Chondrocyte (in vitro differentiated cells): ENCODE measurements around the gene PTEN. TPM values are rescaled to one million over a fixed set of nuclear protein-coding genes. Genes with fewer than 3 reads are reported as not detected.

ENCODE experiments used
- DNase-seq: peaks from one replicate; pipeline ENCODE4 v3.0.0; 2021; ENCODE audit warnings: mixed read lengths, low spot score
- H3K27ac Mint-ChIP-seq: one replicate; pipeline ENCODE4 v1.8.0; 2021; ENCODE audit warnings: mild to moderate bottlenecking, moderate library complexity, mixed read lengths; ENCODE audit not compliant: unreplicated experiment
- H3K27me3 Mint-ChIP-seq: 2 replicates; pipeline ENCODE4 v1.8.0; 2021; ENCODE audit warnings: low read depth, mixed read lengths
- H3K36me3 Mint-ChIP-seq: 2 replicates; pipeline ENCODE4 v1.8.0; 2021; ENCODE audit warnings: low read depth, mixed read lengths
- H3K4me1 Mint-ChIP-seq: 2 replicates; pipeline ENCODE4 v1.8.0; 2021; ENCODE audit warnings: low read depth, mild to moderate bottlenecking, mixed read lengths
- H3K4me3 Mint-ChIP-seq: one replicate; pipeline ENCODE4 v1.8.0; 2021; ENCODE audit warnings: mild to moderate bottlenecking, moderate library complexity, mixed read lengths; ENCODE audit not compliant: unreplicated experiment
- H3K9me3 Mint-ChIP-seq: 2 replicates; pipeline ENCODE4 v1.8.0; 2021; ENCODE audit warnings: low read depth, mixed read lengths
- CTCF ChIP-seq: fragments of 200-600 bp; sonication (generic); IDR thresholded peaks from 2 replicates; pipeline ENCODE4 v1.5.0; 2021; ENCODE audit warnings: antibody characterized with exemption, mild to moderate bottlenecking, moderate library complexity
- total RNA-seq: library from RNA; stranded (reverse); gene quantifications from 3 replicates; pipeline ENCODE4 v1.2.1, GENCODE V29; 2021

Gene PTEN
- total RNA-seq, 1 donor from 2014 or later, result 85.4 TPM

GRCh38 chr10:87991946-87992345, 128.5 kb downstream of the PTEN start:
- Mint-ChIP-seq H3K27me3 (no peaks in the 10 kb centered on the region), H3K4me1 (peaks cover 9% of the 10 kb centered on the region), H3K9me3 (peaks cover 3% of the 10 kb centered on the region), H3K27ac (no peak overlapping the region), H3K36me3 (no peaks in the 10 kb centered on the region), H3K4me3 (no peak overlapping the region)
- no peak for DNase-seq
- TF ChIP-seq CTCF, result no peak

- Mint-ChIP-seq H3K36me3 (no peaks in the 10 kb centered on the region), H3K4me1 (peaks cover 17% of the 10 kb centered on the region), H3K27ac (peak overlapping the region; percentile 81), H3K27me3 (no peaks in the 10 kb centered on the region), H3K9me3 (peaks cover 8% of the 10 kb centered on the region), H3K4me3 (no peak overlapping the region)
- no peak for DNase-seq
- no peak for TF ChIP-seq CTCF
Measured at GRCh38 chr10:88004451-88004850, 141.0 kb downstream of the PTEN start.

- Mint-ChIP-seq H3K36me3 (no peaks in the 10 kb centered on the region), H3K4me1 (peaks cover 17% of the 10 kb centered on the region), H3K4me3 (no peak overlapping the region), H3K9me3 (no peaks in the 10 kb centered on the region), H3K27me3 (no peaks in the 10 kb centered on the region), H3K27ac (no peak overlapping the region)
- no peak for TF ChIP-seq CTCF
- no peak for DNase-seq
Measured at GRCh38 chr10:88006261-88006660, 142.8 kb downstream of the PTEN start.

GRCh38 chr10:88008866-88009470, 145.5 kb downstream of the PTEN start:
- Mint-ChIP-seq H3K9me3 (no peaks in the 10 kb centered on the region), H3K27me3 (no peaks in the 10 kb centered on the region), H3K27ac (no peak overlapping the region), H3K4me3 (no peak overlapping the region), H3K36me3 (no peaks in the 10 kb centered on the region), H3K4me1 (peaks cover 15% of the 10 kb centered on the region)
- no peak for DNase-seq
- TF ChIP-seq CTCF, result no peak

GRCh38 chr10:88012641-88013040, 149.2 kb downstream of the PTEN start:
- H3K4me1 Mint-ChIP-seq, result peaks cover 5% of the 10 kb centered on the region
- H3K27me3 Mint-ChIP-seq, result no peaks in the 10 kb centered on the region
- no peak for DNase-seq
- H3K9me3 Mint-ChIP-seq, result no peaks in the 10 kb centered on the region
- H3K4me3 Mint-ChIP-seq, result no peak overlapping the region
- peak overlapping the region; percentile 46 for H3K27ac Mint-ChIP-seq
- H3K36me3 Mint-ChIP-seq, result no peaks in the 10 kb centered on the region
- TF ChIP-seq CTCF, result no peak
